Suprapubic skin (tissue), 4 donors: ENCODE measurements around the gene HEY2. TPM values are rescaled to one million over a fixed set of nuclear protein-coding genes. Genes with fewer than 3 reads are reported as not detected.

Experiments
- DNase-seq, 2 donors: peaks; one replicate each; pipeline ENCODE4 v3.0.0-alpha.2; 2019; ENCODE audit warnings: low spot score in 2 of 2
- H3K27ac ChIP-seq: fragments of 200-600 bp; sonication (generic); one replicate; pipeline ENCODE4 v1.5.1; 2019
- H3K27me3 ChIP-seq: fragments of 200-600 bp; sonication (generic); one replicate; pipeline ENCODE4 v1.5.1; 2019
- H3K36me3 ChIP-seq: fragments of 200-600 bp; sonication (generic); one replicate; pipeline ENCODE4 v1.5.1; 2019
- H3K4me1 ChIP-seq: fragments of 200-600 bp; sonication (generic); one replicate; pipeline ENCODE4 v1.5.1; 2019
- H3K4me3 ChIP-seq: fragments of 200-600 bp; sonication (generic); one replicate; pipeline ENCODE4 v1.5.1; 2019; ENCODE audit warnings: mild to moderate bottlenecking
- H3K9me3 ChIP-seq: fragments of 200-600 bp; sonication (generic); one replicate; pipeline ENCODE4 v1.5.1; 2019
- EP300 ChIP-seq: sonication (generic); formaldehyde crosslinking; IDR thresholded peaks from one replicate; pipeline ENCODE4 v1.6.1; 2017; ENCODE audit warnings: antibody characterized with exemption
- POLR2A ChIP-seq, 2 donors: fragments of 450-650 bp; IDR thresholded peaks; one replicate each; pipeline ENCODE4 v1.6.1; 2017; ENCODE audit warnings: antibody characterized with exemption in 2 of 2, mild to moderate bottlenecking in 2 of 2, moderate library complexity in 2 of 2
- POLR2AphosphoS5 ChIP-seq, 3 donors: sonication (generic); formaldehyde crosslinking; IDR thresholded peaks; one replicate each; pipeline ENCODE4 v1.6.1; 2017; ENCODE audit warnings: antibody characterized with exemption in 3 of 3
- WGBS: methylation state at CpG from one replicate; pipeline ENCODE4 v1.1.5; 2018; 5-methylcytosine and 5-hydroxymethylcytosine counted together
- total RNA-seq, 4 donors: library from RNA; depleted of rRNA; stranded (reverse); fragments of >200 nt; gene quantifications; one replicate each; pipeline ENCODE4 v1.1.0, GENCODE V29; 2016
- TF ChIP-seq, protein P1 (sequence below), 2 donors: fragments of 200-600 bp in 1 of 2; fragments of 450-650 bp in 1 of 2; sonication (generic) in 1 of 2; IDR thresholded peaks; one replicate each; pipeline ENCODE4 v1.5.1; 2016 to 2019; ENCODE audit warnings: antibody characterized with exemption in 2 of 2, mild to moderate bottlenecking in 1 of 2, moderate library complexity in 1 of 2

The HEY2 gene
- total RNA-seq, 4 donors from 2014 or later, result 0.76 to 3.0 (median 1.9) TPM

DNA sequence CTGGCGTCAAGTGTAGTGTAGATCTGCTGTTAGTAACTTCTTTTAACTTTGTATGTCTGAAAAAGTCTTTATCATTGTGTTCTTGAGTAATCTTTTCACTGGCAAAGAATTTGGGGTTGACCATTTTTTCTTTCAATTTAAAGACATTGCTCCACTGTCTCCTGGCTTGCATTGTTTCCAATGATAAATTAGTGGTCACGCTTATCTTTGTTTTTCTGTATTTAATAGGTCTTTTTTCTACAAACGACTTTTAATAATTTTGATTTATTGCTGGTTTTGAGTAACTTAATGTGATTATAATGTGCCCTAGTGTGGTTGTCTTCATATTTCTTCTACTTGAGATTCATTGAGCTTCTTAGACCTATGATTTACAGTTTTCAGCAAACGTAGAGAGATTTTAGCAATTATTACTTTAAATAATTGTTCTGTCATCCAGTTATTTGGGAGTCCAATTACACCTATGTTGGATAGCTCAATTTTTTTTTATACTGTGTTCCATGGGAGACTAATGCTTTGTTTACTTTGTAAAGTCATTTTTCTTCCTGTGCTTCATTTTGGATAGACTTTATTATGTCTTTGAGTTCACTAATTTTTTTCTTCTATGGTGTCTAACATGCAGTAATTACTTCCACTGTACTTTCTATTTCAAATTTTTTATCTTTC is 38.3 kb upstream of the HEY2 start:
- 81% methylated on average over 4 of the region's 4 CpGs for WGBS
- no peaks in the 10 kb centered on the region for H3K27me3 ChIP-seq
- no peak for DNase-seq
- TF ChIP-seq POLR2AphosphoS5 (IDR thresholded peaks at IDR 0.05) (no peak), POLR2A (IDR thresholded peaks at IDR 0.05) (no peak), EP300 (no peak)
- TF ChIP-seq, protein P1, sequence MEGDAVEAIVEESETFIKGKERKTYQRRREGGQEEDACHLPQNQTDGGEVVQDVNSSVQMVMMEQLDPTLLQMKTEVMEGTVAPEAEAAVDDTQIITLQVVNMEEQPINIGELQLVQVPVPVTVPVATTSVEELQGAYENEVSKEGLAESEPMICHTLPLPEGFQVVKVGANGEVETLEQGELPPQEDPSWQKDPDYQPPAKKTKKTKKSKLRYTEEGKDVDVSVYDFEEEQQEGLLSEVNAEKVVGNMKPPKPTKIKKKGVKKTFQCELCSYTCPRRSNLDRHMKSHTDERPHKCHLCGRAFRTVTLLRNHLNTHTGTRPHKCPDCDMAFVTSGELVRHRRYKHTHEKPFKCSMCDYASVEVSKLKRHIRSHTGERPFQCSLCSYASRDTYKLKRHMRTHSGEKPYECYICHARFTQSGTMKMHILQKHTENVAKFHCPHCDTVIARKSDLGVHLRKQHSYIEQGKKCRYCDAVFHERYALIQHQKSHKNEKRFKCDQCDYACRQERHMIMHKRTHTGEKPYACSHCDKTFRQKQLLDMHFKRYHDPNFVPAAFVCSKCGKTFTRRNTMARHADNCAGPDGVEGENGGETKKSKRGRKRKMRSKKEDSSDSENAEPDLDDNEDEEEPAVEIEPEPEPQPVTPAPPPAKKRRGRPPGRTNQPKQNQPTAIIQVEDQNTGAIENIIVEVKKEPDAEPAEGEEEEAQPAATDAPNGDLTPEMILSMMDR (IDR thresholded peaks at IDR 0.05), result no peak
- H3K27ac ChIP-seq, result no peak overlapping the region
- peaks cover 13% of the 10 kb centered on the region for H3K9me3 ChIP-seq
- no peaks in the 10 kb centered on the region for H3K4me1 ChIP-seq
- no peaks in the 10 kb centered on the region for H3K36me3 ChIP-seq
- H3K4me3 ChIP-seq, result no peak overlapping the region

DNA sequence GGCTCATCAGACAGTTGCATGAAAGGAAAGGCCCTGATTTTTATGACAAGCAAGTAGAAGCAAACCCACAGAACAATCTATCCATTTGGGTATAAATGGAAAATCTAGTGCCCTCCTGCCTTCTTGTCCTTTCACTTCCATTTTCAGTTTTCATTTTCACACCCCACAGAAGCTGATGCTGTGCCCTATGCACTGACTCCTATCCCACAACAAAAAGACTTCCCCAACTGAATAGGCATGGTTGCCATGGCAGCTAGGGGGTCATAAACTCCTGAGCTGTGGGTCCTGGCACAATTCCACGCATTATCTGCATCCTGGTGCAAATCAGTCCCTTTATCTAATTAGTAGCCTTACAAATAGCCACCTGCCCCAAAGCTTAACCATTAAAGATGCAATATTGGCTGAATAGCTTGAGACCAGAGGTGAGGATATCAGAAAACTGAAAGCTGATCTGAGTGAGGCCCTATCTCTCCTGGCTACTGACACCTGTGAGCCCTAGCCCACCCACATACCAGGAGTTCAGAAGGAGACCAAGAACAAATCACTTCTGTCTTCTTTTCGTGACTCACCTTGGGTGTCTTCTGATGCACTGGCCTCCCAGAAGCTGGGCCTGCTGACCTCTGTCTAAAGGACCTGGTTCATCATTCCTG is 34.9 kb upstream of the HEY2 start:
- 91% methylated on average over 2 of the region's 2 CpGs for WGBS

DNA sequence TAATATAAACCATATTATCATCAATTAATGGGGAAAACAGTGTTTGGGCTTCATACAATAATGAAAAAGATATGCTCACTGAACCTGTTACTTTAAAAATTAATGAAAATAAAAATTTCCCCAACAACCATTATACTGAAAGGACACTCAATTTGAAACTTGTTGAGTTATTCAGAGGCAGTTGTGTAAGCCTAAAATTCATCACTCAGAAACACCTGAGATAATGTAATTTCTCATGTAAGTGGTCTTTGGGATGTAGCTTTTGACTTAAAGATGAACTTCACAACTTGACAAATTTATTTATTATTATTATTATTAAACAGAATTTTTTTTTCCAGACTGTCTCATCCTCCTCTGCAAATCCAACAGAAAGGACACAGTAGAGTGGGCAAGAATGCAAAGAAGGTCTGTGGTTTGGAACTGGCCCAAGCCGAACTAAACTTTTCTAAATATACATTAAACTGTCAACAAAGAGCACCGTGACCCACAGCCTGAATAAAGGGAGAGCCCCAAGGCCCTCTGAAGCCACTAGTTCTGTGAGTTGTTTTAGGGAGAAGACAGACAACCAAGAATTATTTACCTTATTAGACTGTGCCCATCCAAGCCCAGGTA is 32.2 kb upstream of the HEY2 start:
- TF ChIP-seq POLR2AphosphoS5 (IDR thresholded peaks at IDR 0.05) (no peak), POLR2A (IDR thresholded peaks at IDR 0.05) (no peak), EP300 (no peak)
- TF ChIP-seq, protein P1 (IDR thresholded peaks at IDR 0.05), result no peak
- Histone ChIP-seq H3K9me3 (no peaks in the 10 kb centered on the region), H3K36me3 (no peaks in the 10 kb centered on the region), H3K27ac (no peak overlapping the region), H3K4me3 (no peak overlapping the region), H3K27me3 (no peaks in the 10 kb centered on the region), H3K4me1 (no peaks in the 10 kb centered on the region)
- 80% methylated on average over 2 of the region's 2 CpGs for WGBS
- DNase-seq, result no peak

More for the DNA sequence above, 34.9 kb upstream of the HEY2 start:
- Histone ChIP-seq H3K27ac (no peak overlapping the region), H3K36me3 (no peaks in the 10 kb centered on the region), H3K4me3 (no peak overlapping the region), H3K4me1 (no peaks in the 10 kb centered on the region), H3K27me3 (no peaks in the 10 kb centered on the region), H3K9me3 (peaks cover 13% of the 10 kb centered on the region)
- DNase-seq, result no peak
- TF ChIP-seq EP300 (no peak), POLR2A (IDR thresholded peaks at IDR 0.05) (no peak), POLR2AphosphoS5 (IDR thresholded peaks at IDR 0.05) (no peak)
- TF ChIP-seq, protein P1 (IDR thresholded peaks at IDR 0.05), result no peak

DNA sequence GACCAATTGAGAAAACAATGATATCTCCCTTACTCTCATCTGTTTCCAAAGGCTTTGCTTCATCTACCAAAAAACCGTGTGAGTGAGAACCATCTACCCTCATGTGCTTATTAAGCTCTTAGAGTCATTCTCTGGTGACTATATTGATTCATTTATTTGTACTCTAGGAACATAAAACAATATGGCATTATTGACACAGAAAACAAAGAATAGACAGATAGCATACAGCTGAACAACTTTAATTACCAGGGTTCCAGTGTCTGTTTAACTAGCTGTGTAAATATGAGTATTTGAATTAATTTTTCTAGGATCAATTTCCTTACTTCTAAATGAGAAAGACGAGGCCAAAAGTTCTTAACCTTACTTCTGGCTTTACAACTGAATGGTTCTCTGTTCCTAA is 31.3 kb upstream of the HEY2 start:
- H3K9me3 ChIP-seq, result no peaks in the 10 kb centered on the region
- H3K27ac ChIP-seq, result no peak overlapping the region
- no peaks in the 10 kb centered on the region for H3K27me3 ChIP-seq
- TF ChIP-seq EP300, result no peak
- TF ChIP-seq, protein P1 (IDR thresholded peaks at IDR 0.05), result no peak
- no peak for TF ChIP-seq POLR2AphosphoS5 (IDR thresholded peaks at IDR 0.05)
- no peak for TF ChIP-seq POLR2A (IDR thresholded peaks at IDR 0.05)
- no peaks in the 10 kb centered on the region for H3K4me1 ChIP-seq
- 84% methylated on average over 2 of the region's 2 CpGs for WGBS
- DNase-seq, result no peak
- no peaks in the 10 kb centered on the region for H3K36me3 ChIP-seq
- H3K4me3 ChIP-seq, result no peak overlapping the region

DNA sequence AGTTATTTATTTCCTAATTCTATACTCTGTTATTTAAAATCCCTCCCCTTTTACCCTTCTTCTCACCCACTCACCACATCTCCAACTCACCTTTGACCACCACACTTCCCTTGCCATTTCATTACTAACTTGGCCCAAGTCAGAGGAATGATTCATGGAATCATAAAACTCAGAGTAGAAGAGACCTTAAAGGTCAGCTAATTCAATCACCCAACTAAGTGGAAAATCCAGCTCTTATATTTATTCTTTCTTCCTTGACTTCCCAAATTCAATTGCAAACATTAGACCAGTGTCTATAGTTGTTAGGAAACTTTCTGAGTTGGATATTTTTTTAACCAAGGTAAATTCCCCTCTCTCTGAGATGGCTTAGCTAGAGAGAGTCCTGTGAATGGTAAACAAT is 26.5 kb upstream of the HEY2 start:
- Histone ChIP-seq H3K27ac (no peak overlapping the region), H3K27me3 (no peaks in the 10 kb centered on the region), H3K4me1 (no peaks in the 10 kb centered on the region), H3K9me3 (no peaks in the 10 kb centered on the region), H3K36me3 (no peaks in the 10 kb centered on the region), H3K4me3 (no peak overlapping the region)
- DNase-seq, result no peak
- TF ChIP-seq EP300 (no peak), POLR2A (IDR thresholded peaks at IDR 0.05) (no peak), POLR2AphosphoS5 (IDR thresholded peaks at IDR 0.05) (no peak)
- TF ChIP-seq, protein P1 (IDR thresholded peaks at IDR 0.05), result no peak
